HFFc6 (cell line): Measurements from ENCODE around the gene VPS50. TPM values are rescaled to one million over a fixed set of nuclear protein-coding genes. Genes with fewer than 3 reads are reported as not detected.
"Not testable (repeated sequence)": the region's sequence is repeated elsewhere in the genome, so short reads cannot be mapped to it uniquely, and the experiment has no call there.

Experiments
- DNase-seq: peaks from one replicate; pipeline ENCODE4 v3.0.0-alpha.2; 2018
- H3K27ac Mint-ChIP-seq: 2 replicates; pipeline ENCODE4 v1.8.0; 2020; ENCODE audit warnings: mild to moderate bottlenecking, mixed read lengths
- H3K27me3 Mint-ChIP-seq: 2 replicates; pipeline ENCODE4 v1.8.0; 2021; ENCODE audit warnings: mild to moderate bottlenecking, moderate library complexity, mixed read lengths; ENCODE audit not compliant: insufficient read depth
- H3K36me3 Mint-ChIP-seq: 2 replicates; pipeline ENCODE4 v1.8.0; 2021; ENCODE audit warnings: low read depth, mixed read lengths
- H3K4me1 Mint-ChIP-seq: 2 replicates; pipeline ENCODE4 v1.8.0; 2020; ENCODE audit warnings: low read depth, mixed read lengths
- H3K4me3 Mint-ChIP-seq: 2 replicates; pipeline ENCODE4 v1.8.0; 2020; ENCODE audit warnings: mild to moderate bottlenecking, moderate library complexity, mixed read lengths
- H3K9me3 Mint-ChIP-seq: 2 replicates; pipeline ENCODE4 v1.8.0; 2020; ENCODE audit warnings: mild to moderate bottlenecking, mixed read lengths
- CTCF ChIP-seq: fragments of 200-600 bp; sonication (generic); IDR thresholded peaks from 2 replicates; pipeline ENCODE4 v1.5.0; 2021; ENCODE audit warnings: antibody characterized with exemption, mild to moderate bottlenecking
- total RNA-seq, 6 experiments: library from RNA; stranded (reverse); fragmentation: NEBNext Ultra II Directional; extraction: Animal tissue kit (Norgen Biotek cat#: 25700); gene quantifications; 2 replicates in 1 of 6; 3 replicates in 5 of 6; pipeline ENCODE4 v1.2.3, GENCODE V29; 2021

Gene VPS50
- total RNA-seq, 6 experiments from 2014 or later: 17.0 to 20.3 (median 19.1) TPM

- TF ChIP-seq CTCF: no peak
- Mint-ChIP-seq H3K27ac (no peak overlapping the region), H3K27me3 (no peaks in the 10 kb centered on the region), H3K4me1 (peaks cover 38% of the 10 kb centered on the region), H3K4me3 (no peak overlapping the region), H3K9me3 (no peaks in the 10 kb centered on the region), H3K36me3 (peaks cover 13% of the 10 kb centered on the region)
- DNase-seq: no peak
Measured at GRCh38 chr7:93331706-93332105, 99.5 kb downstream of the VPS50 start.

- H3K4me3 Mint-ChIP-seq: no peak overlapping the region
- H3K9me3 Mint-ChIP-seq: no peaks in the 10 kb centered on the region
- peaks cover 13% of the 10 kb centered on the region for H3K36me3 Mint-ChIP-seq
- H3K27ac Mint-ChIP-seq: no peak overlapping the region
- no peaks in the 10 kb centered on the region for H3K27me3 Mint-ChIP-seq
- peaks cover 34% of the 10 kb centered on the region for H3K4me1 Mint-ChIP-seq
- TF ChIP-seq CTCF: no peak
- no peak for DNase-seq
Measured at GRCh38 chr7:93332172-93332571, 100.0 kb downstream of the VPS50 start.

GRCh38 chr7:93337052-93337451 is 104.9 kb downstream of the VPS50 start:
- Mint-ChIP-seq H3K27me3 (no peaks in the 10 kb centered on the region), H3K4me3 (no peak overlapping the region), H3K4me1 (peaks cover 39% of the 10 kb centered on the region), H3K27ac (no peak overlapping the region), H3K9me3 (0 out of 2 replicates have a peak, but pooled peaks cover 4% of the 10 kb centered on the region), H3K36me3 (peaks cover 22% of the 10 kb centered on the region)
- no peak for TF ChIP-seq CTCF
- DNase-seq: no peak

GRCh38 chr7:93342178-93342577 is 110.0 kb downstream of the VPS50 start:
- H3K36me3 Mint-ChIP-seq: peaks cover 22% of the 10 kb centered on the region
- H3K4me1 Mint-ChIP-seq: peaks cover 26% of the 10 kb centered on the region
- H3K27ac Mint-ChIP-seq, DNase-seq, H3K4me3 Mint-ChIP-seq, H3K9me3 Mint-ChIP-seq, H3K27me3 Mint-ChIP-seq: not testable (repeated sequence)

- DNase-seq: no peak
- Mint-ChIP-seq H3K4me3 (no peak overlapping the region), H3K9me3 (no peaks in the 10 kb centered on the region), H3K4me1 (no peaks in the 10 kb centered on the region), H3K36me3 (peaks cover 5% of the 10 kb centered on the region; the same call in 1 of the 2 replicates), H3K27ac (no peak overlapping the region), H3K27me3 (no peaks in the 10 kb centered on the region)
- no peak for TF ChIP-seq CTCF
Measured at GRCh38 chr7:93350338-93350737, 118.2 kb downstream of the VPS50 start.

- no peak for DNase-seq
- Mint-ChIP-seq H3K4me3 (no peak overlapping the region), H3K9me3 (no peaks in the 10 kb centered on the region), H3K27ac (no peak overlapping the region), H3K36me3 (peaks cover 5% of the 10 kb centered on the region; the same call in 1 of the 2 replicates), H3K4me1 (no peaks in the 10 kb centered on the region), H3K27me3 (no peaks in the 10 kb centered on the region)
- TF ChIP-seq CTCF: no peak
Measured at GRCh38 chr7:93352881-93353280, 120.7 kb downstream of the VPS50 start.
